Heart right ventricle (tissue), 16 donors: Measurements from ENCODE around the gene CCSER2. TPM values are rescaled to one million over a fixed set of nuclear protein-coding genes. Genes with fewer than 3 reads are reported as not detected.
A peak's percentile ranks its signal among the peaks of the same experiment; 100 is the strongest.

Source experiments
- ATAC-seq, 8 donors: fragments of 200-7000 bp; cut with Tn5 transposase; one replicate each; pipeline ENCODE4 v1.9.1; 2020; ENCODE audit warnings: mild to moderate bottlenecking in 8 of 8, moderate library complexity in 8 of 8, moderate number of reproducible peaks in 1 of 8
- DNase-seq, 2 donors: peaks; one replicate each; pipeline ENCODE4 v3.0.0-alpha.2; 2020
- H3K27ac ChIP-seq, 10 donors: fragments of 200-600 bp; sonication (generic) in 2 of 10; one replicate each; pipeline versions ENCODE4 v1.5.0 to v1.8.0; 2020 to 2022; ENCODE audit warnings: mild to moderate bottlenecking in 3 of 10
- H3K27me3 ChIP-seq, 7 donors: fragments of 200-600 bp; one replicate each; pipeline ENCODE4 v1.8.0; 2021 to 2022; ENCODE audit warnings: mild to moderate bottlenecking in 2 of 7
- H3K36me3 ChIP-seq, 9 donors: fragments of 200-600 bp; sonication (generic) in 1 of 9; one replicate each; pipeline versions ENCODE4 v1.5.0 to v1.8.0; 2020 to 2022; ENCODE audit warnings: mild to moderate bottlenecking in 2 of 9
- H3K4me1 ChIP-seq, 9 donors: fragments of 200-600 bp; sonication (generic) in 1 of 9; one replicate each; pipeline versions ENCODE4 v1.5.0 to v1.8.0; 2020 to 2022; ENCODE audit warnings: mild to moderate bottlenecking in 4 of 9
- H3K4me3 ChIP-seq, 10 donors: fragments of 200-600 bp; sonication (generic) in 2 of 10; one replicate each; pipeline versions ENCODE4 v1.5.0 to v1.8.0; 2020 to 2022; ENCODE audit warnings: mild to moderate bottlenecking in 7 of 10, moderate library complexity in 2 of 10
- H3K9me3 ChIP-seq, 11 donors: fragments of 200-600 bp in 10 of 11; sonication (generic) in 2 of 11; one replicate each; pipeline versions ENCODE4 v1.5.0 to v1.8.0; 2013 to 2022; ENCODE audit warnings: mild to moderate bottlenecking in 2 of 11, control low read depth in 1 of 11, moderate library complexity in 1 of 11
- WGBS, 2 donors: extraction: QIAGEN DNeasy Blood & Tissue Kit; methylation state at CpG; one replicate each; pipeline ENCODE4 v1.1.7; 2013; ENCODE audit warnings: inconsistent platforms in 1 of 2; 5-methylcytosine and 5-hydroxymethylcytosine counted together
- intact Hi-C, 10 donors: fragments of 100-400 bp; cut with DNase I; formaldehyde crosslinking; loops; one replicate each; pipeline versions ENCODE4 v1.11.1 to v1.14.2; 2022
- polyA plus RNA-seq, 2 donors: library from polyadenylated mRNA; stranded (reverse); fragments of 200-250 nt; gene quantifications; one replicate each; pipeline ENCODE4 v1.2.3, GENCODE V29; 2013
- total RNA-seq, 10 donors: library from RNA; stranded (reverse); fragmentation: NEBNext Ultra II Directional in 3 of 10; extraction: Animal tissue kit (Norgen Biotek cat#: 25700) in 3 of 10; gene quantifications; one replicate each; pipeline versions ENCODE4 v1.2.1 to v1.2.4, GENCODE V29; 2021 to 2023
- TF ChIP-seq, protein P1 (sequence below), 9 donors: fragments of 200-600 bp; sonication (generic) in 2 of 9; IDR thresholded peaks; one replicate each; pipeline versions ENCODE4 v1.5.0 to v1.8.0; 2021 to 2022; ENCODE audit warnings: antibody characterized with exemption in 9 of 9, mild to moderate bottlenecking in 5 of 9, moderate library complexity in 1 of 9
- donor health status: Arrhythmogenic right ventricular cardiomyopathy.
- donor health status: ischemic (EF 13 %, LVEDD 7.1; RV severe dilation, severe dysfunction).
- donor health status: healthy with polysubstance abuse.
- donor health status: DM: no; HTN: yes; CAD: no.
- donor health status: DM: no; HTN: no; CAD: no.
- donor health status: ischemic (EF 25% LVEDD 6.9; RV normal size, moderate dysfunction).
- donor health status: ischemic (EF 25% LVEDD 5.7; RV mildly dilated, moderate dysfunction).
- donor health status: healthy.
- donor health status: DM: yes; HTN: yes; CAD: no.
- donor health status: Ischemic cardiomyopathy.
- donor health status: ischemic (EF 35%, LVEDD 5.7; RV mildly dilated, moderate dysfunction).
- donor health status: nonischemic (EF 11% LVEDD 7.7; RV severe dilation, severe dysfunction).
- donor health status: DM: yes; HTN: yes; CAD: no.
- donor health status: PGD.
- donor health status: ischemic (EF 29% LVEDD 5.4; RV normal size, mild dysfunction).
- donor health status: nonischemic (EF 23%, LVEDD 6.1; RV moderate dilation, normal function).

CCSER2 gene
- total and polyA plus RNA-seq, 12 donors: 27.5 to 252 (median 198) TPM

DNA sequence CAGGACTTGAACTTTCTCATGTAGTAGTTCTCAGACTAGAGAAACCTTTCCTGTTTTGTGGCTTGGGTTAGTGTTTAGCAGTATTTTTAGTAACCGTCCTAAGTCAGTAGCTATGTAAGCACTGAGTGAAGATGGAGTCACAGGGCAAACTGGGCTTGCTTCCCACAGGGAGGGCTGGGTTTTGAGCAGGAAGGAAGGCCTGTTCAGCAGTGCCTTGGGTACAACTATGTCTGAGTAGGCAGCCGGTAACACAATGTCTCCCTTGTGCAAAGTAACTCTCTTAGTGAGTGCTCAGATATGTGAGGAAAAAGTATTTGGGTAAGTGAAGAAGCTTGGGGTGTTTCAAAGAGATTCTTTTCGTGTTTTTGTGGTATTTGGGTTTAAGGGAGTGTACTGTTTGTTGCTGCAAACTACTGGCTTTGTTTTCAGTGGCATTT lies 96.4 kb downstream of the CCSER2 start:
- DNase-seq: peak; percentile 71 to 91
- 2 to 3% methylated on average over 3 of the region's 3 CpGs for WGBS, 2 donors
- peak overlapping the region; percentile 62 to 93 (median 82) for H3K27ac ChIP-seq
- peaks cover 0 to 65% (median 27%) of the 10 kb centered on the region in 9 donors for H3K4me1 ChIP-seq
- TF ChIP-seq, protein P1, sequence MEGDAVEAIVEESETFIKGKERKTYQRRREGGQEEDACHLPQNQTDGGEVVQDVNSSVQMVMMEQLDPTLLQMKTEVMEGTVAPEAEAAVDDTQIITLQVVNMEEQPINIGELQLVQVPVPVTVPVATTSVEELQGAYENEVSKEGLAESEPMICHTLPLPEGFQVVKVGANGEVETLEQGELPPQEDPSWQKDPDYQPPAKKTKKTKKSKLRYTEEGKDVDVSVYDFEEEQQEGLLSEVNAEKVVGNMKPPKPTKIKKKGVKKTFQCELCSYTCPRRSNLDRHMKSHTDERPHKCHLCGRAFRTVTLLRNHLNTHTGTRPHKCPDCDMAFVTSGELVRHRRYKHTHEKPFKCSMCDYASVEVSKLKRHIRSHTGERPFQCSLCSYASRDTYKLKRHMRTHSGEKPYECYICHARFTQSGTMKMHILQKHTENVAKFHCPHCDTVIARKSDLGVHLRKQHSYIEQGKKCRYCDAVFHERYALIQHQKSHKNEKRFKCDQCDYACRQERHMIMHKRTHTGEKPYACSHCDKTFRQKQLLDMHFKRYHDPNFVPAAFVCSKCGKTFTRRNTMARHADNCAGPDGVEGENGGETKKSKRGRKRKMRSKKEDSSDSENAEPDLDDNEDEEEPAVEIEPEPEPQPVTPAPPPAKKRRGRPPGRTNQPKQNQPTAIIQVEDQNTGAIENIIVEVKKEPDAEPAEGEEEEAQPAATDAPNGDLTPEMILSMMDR (IDR thresholded peaks at IDR 0.05): no peak
- intact Hi-C loops: loop anchor here in 1 of 10 donors (5.0 kb wide), 1 partner anchor 87 kb away; no protein-coding TSS in a partner anchor
- no peaks in the 10 kb centered on the region for H3K27me3 ChIP-seq
- peaks cover 0 to 17% (median 0%) of the 10 kb centered on the region in 11 donors for H3K9me3 ChIP-seq
- peak; percentile 98 to 100 (median 99) for ATAC-seq
- peaks cover 0 to 36% (median 0%) of the 10 kb centered on the region in 9 donors for H3K36me3 ChIP-seq
- peak overlapping the region in 9 of 10 donors; percentile 17 to 56 (median 42) for H3K4me3 ChIP-seq

DNA sequence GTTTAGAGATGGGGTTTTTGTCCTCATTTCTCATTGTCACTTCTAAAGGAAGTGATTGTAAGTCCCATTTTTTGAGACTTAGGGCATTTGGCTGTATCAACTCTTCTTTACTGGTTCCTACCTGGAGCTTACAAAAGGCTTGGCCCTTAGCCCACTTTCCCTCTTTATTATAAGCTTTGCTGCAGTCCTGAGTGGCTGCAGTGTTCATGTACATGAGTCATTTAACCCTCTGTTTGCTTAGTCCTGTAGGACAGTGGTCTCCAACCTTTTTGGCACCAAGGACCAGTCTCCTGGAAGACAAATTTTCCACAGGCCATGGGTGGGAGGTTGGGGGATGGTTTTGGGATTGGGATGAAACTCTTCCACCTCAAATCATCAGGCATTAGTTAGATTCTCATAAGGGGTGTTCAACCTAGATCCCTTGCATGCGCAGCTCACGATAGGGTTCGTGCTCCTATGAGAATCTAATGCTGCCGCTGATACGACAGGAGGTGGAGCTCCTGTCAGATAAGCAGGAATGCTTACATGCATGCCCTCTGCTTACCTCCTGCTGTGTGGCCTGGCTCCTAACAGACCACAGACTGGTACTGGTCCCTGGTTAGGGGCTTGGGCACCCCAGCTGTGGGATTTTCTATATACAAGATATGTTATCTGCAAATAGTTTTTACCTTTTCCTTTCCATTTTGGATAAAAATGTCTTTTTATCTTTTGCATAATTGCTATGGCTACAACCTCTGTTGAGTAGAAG lies 99.7 kb downstream of the CCSER2 start:
- peaks cover 0 to 93% (median 39%) of the 10 kb centered on the region in 9 donors for H3K4me1 ChIP-seq
- no peak for DNase-seq
- intact Hi-C loops: loop anchor here in 1 of 10 donors (5.0 kb wide), 1 partner anchor 91 kb away; no protein-coding TSS in a partner anchor
- H3K27me3 ChIP-seq: no peaks in the 10 kb centered on the region
- peaks cover 0 to 15% (median 0%) of the 10 kb centered on the region in 9 donors for H3K36me3 ChIP-seq
- TF ChIP-seq, protein P1 (IDR thresholded peaks at IDR 0.05): no peak
- H3K4me3 ChIP-seq: peak overlapping the region in 3 of 10 donors; percentile 8 to 20 (median 12)
- H3K9me3 ChIP-seq: no peaks in the 10 kb centered on the region
- peak overlapping the region in 6 of 10 donors; percentile 6 to 82 (median 27) for H3K27ac ChIP-seq
- ATAC-seq: peak in 1 of 8 donors; percentile 47
- WGBS, 2 donors: 39 to 63% methylated on average over 5 of the region's 5 CpGs

DNA sequence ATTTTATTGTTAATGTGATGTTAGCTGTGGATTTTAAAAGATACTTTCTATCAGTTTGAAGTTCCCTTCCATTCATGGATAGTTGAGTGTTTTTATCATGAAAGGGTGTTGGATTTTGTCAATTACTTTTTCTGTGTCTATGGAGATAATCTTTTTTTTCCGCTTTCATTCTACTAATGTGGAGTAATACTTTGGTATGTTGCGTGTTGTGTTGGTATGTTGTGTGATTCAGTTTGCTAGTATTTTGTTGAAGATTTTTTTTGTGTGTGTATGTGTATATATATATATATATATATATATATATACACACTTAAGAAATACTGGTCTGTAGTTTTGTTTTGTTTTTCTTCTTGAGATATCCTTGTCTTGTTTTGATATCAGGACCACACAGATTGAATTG lies 100.3 kb downstream of the CCSER2 start:
- 69 to 78% methylated on average over 2 of the region's 2 CpGs for WGBS, 2 donors
- ATAC-seq (no peak), DNase-seq (no peak)
- Histone ChIP-seq H3K4me1 (peaks cover 0 to 95% (median 37%) of the 10 kb centered on the region in 9 donors), H3K27ac (peak overlapping the region in 2 of 10 donors; percentile 41 to 82), H3K36me3 (peaks cover 0 to 15% (median 0%) of the 10 kb centered on the region in 9 donors), H3K4me3 (peak overlapping the region in 3 of 10 donors; percentile 8 to 20 (median 12)), H3K27me3 (no peaks in the 10 kb centered on the region), H3K9me3 (no peaks in the 10 kb centered on the region)
- intact Hi-C loops: loop anchor here in 1 of 10 donors (5.0 kb wide), 1 partner anchor 91 kb away; no protein-coding TSS in a partner anchor
- TF ChIP-seq, protein P1 (IDR thresholded peaks at IDR 0.05): no peak

DNA sequence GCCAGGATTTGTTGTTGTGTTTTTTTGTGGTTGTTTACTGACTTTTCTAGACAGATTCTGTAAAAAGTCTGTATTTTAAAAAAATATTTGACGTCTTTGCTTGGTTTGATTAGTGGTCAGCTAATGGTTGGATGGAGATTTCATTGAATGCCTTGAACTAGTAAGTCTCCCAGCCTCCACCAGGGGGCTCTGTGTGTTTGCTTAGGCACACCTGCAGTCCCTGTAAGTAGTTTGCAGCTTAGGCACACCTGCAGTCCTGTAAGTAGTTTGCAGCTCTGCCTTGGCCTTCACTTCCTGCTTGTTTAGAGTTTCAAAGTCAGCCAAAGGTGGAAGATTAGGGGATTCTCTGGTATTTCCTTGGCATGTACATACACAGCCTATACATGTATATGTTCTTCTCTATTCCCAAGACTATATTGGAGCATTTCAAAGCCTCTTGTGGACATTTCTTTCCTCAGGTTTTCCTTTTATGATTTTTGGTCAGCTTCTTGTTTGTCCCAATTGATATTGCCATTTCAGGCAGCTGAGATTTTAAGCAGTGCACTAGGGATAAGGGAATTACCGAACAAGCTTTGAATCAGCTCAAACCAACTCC lies 101.6 kb downstream of the CCSER2 start:
- ATAC-seq (peak in 3 of 8 donors; percentile 49 to 65 (median 56)), DNase-seq (peak; percentile 26 to 46)
- peaks cover 0 to 15% (median 0%) of the 10 kb centered on the region in 9 donors for H3K36me3 ChIP-seq
- intact Hi-C loops: loop anchor here in 2 of 10 donors (5.0 kb wide), 2 partner anchors 93 to 107 kb away; no protein-coding TSS in a partner anchor
- TF ChIP-seq, protein P1 (IDR thresholded peaks at IDR 0.05): peak; percentile 30 to 78 (median 61)
- H3K4me1 ChIP-seq: peaks cover 0 to 93% (median 44%) of the 10 kb centered on the region in 9 donors
- H3K4me3 ChIP-seq: no peak overlapping the region
- no peaks in the 10 kb centered on the region for H3K9me3 ChIP-seq
- WGBS, 2 donors: 84 to 93% methylated on average over 2 of the region's 2 CpGs
- H3K27me3 ChIP-seq: no peaks in the 10 kb centered on the region
- H3K27ac ChIP-seq: no peak overlapping the region
